ENCODE measurements around the gene KRTAP5-6. TPM values are rescaled to one million over a fixed set of nuclear protein-coding genes. Genes with fewer than 3 reads are reported as not detected.
"Not testable (repeated sequence)": the region's sequence is repeated elsewhere in the genome, so short reads cannot be mapped to it uniquely, and the experiment has no call there.

Gene KRTAP5-6
- total RNA-seq, 2 donors from 2014 or later, result not detected

DNA sequence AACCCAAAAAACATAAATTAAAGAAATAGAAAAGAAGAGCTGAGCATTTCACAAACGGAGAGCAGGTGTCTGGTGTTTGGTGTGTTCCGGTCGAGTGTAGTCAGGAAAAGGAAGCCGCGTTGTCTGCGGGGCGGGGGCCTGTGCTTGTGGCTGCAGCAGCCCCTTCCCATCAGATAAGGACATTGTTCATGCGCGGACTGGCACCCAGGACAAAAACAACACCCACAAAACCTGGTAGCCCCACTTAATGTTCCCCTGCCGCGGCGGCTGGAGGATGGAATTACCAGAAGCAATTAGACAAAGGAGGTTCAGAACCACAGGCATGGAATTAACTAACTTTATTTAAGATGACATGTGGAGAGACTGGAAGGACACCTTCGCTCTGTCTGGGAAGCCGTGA is 37.5 kb upstream of the KRTAP5-6 start:
- Histone ChIP-seq H3K27ac (no peak overlapping the region), H3K36me3 (no peaks in the 10 kb centered on the region), H3K4me3 (no peak overlapping the region), H3K4me1 (no peaks in the 10 kb centered on the region), H3K9me3 (no peaks in the 10 kb centered on the region), H3K27me3 (no peaks in the 10 kb centered on the region)
- no peak for DNase-seq (ENCODE audit: low spot score)
- no peak for TF ChIP-seq CTCF (IDR thresholded peaks at IDR 0.05)

DNA sequence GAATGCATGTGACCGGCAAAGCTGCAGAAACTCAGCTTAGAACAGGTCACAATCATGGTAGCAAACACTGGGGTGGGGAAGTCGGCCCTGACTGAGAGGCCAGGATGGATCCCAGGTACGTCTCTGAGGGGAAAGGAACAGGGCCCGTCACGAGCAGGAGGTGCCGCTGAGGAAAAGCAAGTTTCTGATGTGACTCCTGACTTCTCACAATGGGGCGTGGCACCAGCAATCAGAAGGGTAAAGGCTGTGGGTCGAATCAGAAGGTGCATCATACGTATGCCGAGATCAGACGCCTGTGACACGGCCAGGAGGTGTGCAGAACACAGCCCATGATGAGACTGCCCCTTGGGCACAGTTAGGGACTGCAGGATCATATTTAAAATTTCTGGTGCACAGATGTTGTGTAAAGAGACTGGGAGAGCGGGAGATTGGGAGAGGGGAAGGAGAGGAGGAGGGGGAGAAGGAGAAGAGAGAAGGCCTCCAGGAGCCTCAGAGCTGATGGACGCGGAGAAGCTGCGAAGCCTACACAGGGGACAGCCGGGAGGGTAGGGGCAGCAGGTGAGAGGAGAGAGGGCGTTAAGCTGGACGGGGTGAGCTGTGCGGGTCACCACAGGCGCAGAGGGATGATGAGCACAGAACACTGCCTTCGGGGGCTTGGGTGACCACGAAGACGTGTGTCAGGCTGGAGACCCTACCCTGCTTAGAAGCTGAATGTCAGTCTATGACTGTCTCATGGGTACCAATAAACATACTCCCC is 36.7 kb upstream of the KRTAP5-6 start:
- no peak for TF ChIP-seq CTCF (IDR thresholded peaks at IDR 0.05)
- Histone ChIP-seq H3K4me3 (no peak overlapping the region), H3K9me3 (no peaks in the 10 kb centered on the region), H3K4me1 (no peaks in the 10 kb centered on the region), H3K27me3 (no peaks in the 10 kb centered on the region), H3K27ac (no peak overlapping the region), H3K36me3 (no peaks in the 10 kb centered on the region)
- no peak for DNase-seq (ENCODE audit: low spot score)

GRCh38 chr11:1661454-1662269 is 35.3 kb upstream of the KRTAP5-6 start:
- not testable (repeated sequence) for H3K27me3 ChIP-seq; DNase-seq (ENCODE audit: low spot score); H3K36me3 ChIP-seq; H3K9me3 ChIP-seq; H3K4me3 ChIP-seq; H3K4me1 ChIP-seq; H3K27ac ChIP-seq

DNA sequence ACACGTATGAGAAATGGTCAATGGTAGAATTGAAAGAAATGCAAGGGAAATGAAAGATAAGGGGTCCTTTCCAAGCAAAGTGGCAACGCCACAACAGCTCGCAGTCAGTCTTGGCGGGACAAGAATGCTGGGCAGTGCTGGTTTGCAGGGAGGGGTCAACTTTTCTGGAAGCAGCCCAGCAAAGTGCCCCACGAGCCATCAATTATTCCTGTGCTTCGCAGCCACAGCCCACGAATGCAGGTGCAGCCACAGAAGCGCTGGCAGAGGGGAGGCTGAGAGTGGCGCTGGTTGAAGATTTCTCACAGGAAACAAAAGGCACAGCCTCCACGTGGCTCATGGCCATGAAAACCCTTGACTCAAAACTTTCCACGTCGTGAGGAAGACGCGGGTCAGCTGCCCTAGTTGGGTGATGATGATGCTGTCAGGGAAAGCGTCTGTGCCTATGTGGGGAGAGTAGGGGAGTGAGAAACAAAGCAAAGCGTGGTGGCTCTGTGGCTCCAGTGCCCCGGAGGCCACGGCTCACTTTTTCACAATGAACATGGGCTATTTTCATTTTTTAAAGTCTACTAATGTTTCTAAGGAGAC is 34.2 kb upstream of the KRTAP5-6 start:
- H3K36me3 ChIP-seq; H3K9me3 ChIP-seq; H3K27me3 ChIP-seq; DNase-seq (ENCODE audit: low spot score); H3K4me1 ChIP-seq; H3K27ac ChIP-seq; H3K4me3 ChIP-seq: not testable (repeated sequence)

- DNase-seq (ENCODE audit: low spot score), result no peak
- TF ChIP-seq CTCF (IDR thresholded peaks at IDR 0.05), result no peak
- H3K9me3 ChIP-seq, result no peaks in the 10 kb centered on the region
- H3K36me3 ChIP-seq, result no peaks in the 10 kb centered on the region
- no peak overlapping the region for H3K4me3 ChIP-seq
- no peaks in the 10 kb centered on the region for H3K27me3 ChIP-seq
- H3K27ac ChIP-seq, result no peak overlapping the region
- no peaks in the 10 kb centered on the region for H3K4me1 ChIP-seq
Measured at GRCh38 chr11:1665313-1665712, 31.7 kb upstream of the KRTAP5-6 start.

- Histone ChIP-seq H3K4me1 (no peaks in the 10 kb centered on the region), H3K36me3 (no peaks in the 10 kb centered on the region), H3K27me3 (no peaks in the 10 kb centered on the region), H3K27ac (no peak overlapping the region), H3K9me3 (no peaks in the 10 kb centered on the region), H3K4me3 (no peak overlapping the region)
- TF ChIP-seq CTCF (IDR thresholded peaks at IDR 0.05), result no peak
- no peak for DNase-seq (ENCODE audit: low spot score)
Measured at GRCh38 chr11:1667121-1667850, 29.7 kb upstream of the KRTAP5-6 start.

Measured in right atrium auricular region (tissue), 2 donors.